Fibroblast of lung (primary cell): ENCODE results near the gene CCNY. TPM values are rescaled to one million over a fixed set of nuclear protein-coding genes. Genes with fewer than 3 reads are reported as not detected.

Source experiments
- DNase-seq, 2 donors: peaks; one replicate each; pipeline versions ENCODE4 v3.0.0 to v3.0.0-alpha.2; 2010; ENCODE audit warnings: low read depth in 2 of 2
- H2AFZ ChIP-seq: 2 replicates; pipeline ENCODE4 v1.5.1; 2012; ENCODE audit warnings: low read length, control low read depth, inconsistent platforms
- H3K27ac ChIP-seq: 2 replicates; pipeline ENCODE4 v1.5.1; 2011; ENCODE audit warnings: low read length, control low read depth; ENCODE audit not compliant: insufficient read depth
- H3K27me3 ChIP-seq: 2 replicates; pipeline ENCODE4 v1.5.1; 2011; ENCODE audit warnings: mild to moderate bottlenecking, low read length; ENCODE audit not compliant: control insufficient read depth, insufficient read depth
- H3K36me3 ChIP-seq: 2 replicates; pipeline ENCODE4 v1.5.1; 2011; ENCODE audit warnings: low read length; ENCODE audit not compliant: control insufficient read depth, insufficient read depth
- H3K4me1 ChIP-seq: 2 replicates; pipeline ENCODE4 v1.5.1; 2011; ENCODE audit warnings: low read length; ENCODE audit not compliant: control insufficient read depth, insufficient read depth; ENCODE audit errors: extremely low read depth
- H3K4me2 ChIP-seq: 2 replicates; pipeline ENCODE4 v1.5.1; 2011; ENCODE audit warnings: low read length, control low read depth; ENCODE audit not compliant: insufficient read depth; ENCODE audit errors: extremely low read depth
- H3K4me3 ChIP-seq, 4 experiments: fragments of 200-600 bp in 1 of 4; sonication (generic) in 1 of 4; replicated peaks in 1 of 4; 2 replicates each; pipeline ENCODE4 v1.5.1; 2011 to 2016; ENCODE audit warnings: low read length in 4 of 4, low read depth in 3 of 4, mild to moderate bottlenecking in 3 of 4, control low read depth in 2 of 4, inconsistent platforms in 1 of 4, mixed read lengths in 1 of 4; ENCODE audit not compliant: insufficient read depth in 1 of 4; ENCODE audit errors: control extremely low read depth in 1 of 4
- H3K79me2 ChIP-seq: 2 replicates; pipeline ENCODE4 v1.5.1; 2012; ENCODE audit warnings: mild to moderate bottlenecking, low read length, inconsistent platforms; ENCODE audit not compliant: control insufficient read depth, insufficient read depth
- H3K9ac ChIP-seq: 2 replicates; pipeline ENCODE4 v1.5.1; 2011; ENCODE audit warnings: mild to moderate bottlenecking, low read length, control low read depth; ENCODE audit not compliant: insufficient read depth
- H3K9me3 ChIP-seq: 2 replicates; pipeline ENCODE4 v1.5.1; 2012; ENCODE audit warnings: low read depth, low read length; ENCODE audit not compliant: control insufficient read depth, insufficient read depth
- H4K20me1 ChIP-seq: 2 replicates; pipeline ENCODE4 v1.5.1; 2011; ENCODE audit warnings: low read length; ENCODE audit not compliant: control insufficient read depth, insufficient read depth; ENCODE audit errors: extremely low read depth
- CTCF ChIP-seq, 2 donors: IDR thresholded peaks in 1 of 2; conservative IDR thresholded peaks in 1 of 2; 1 replicate in 1 of 2; 2 replicates in 1 of 2; pipeline ENCODE4 v1.5.1; 2011 to 2012; ENCODE audit warnings: low read length in 2 of 2, control low read depth in 1 of 2, inconsistent platforms in 1 of 2, low read depth in 1 of 2, mild to moderate bottlenecking in 1 of 2
- EZH2 ChIP-seq: IDR thresholded peaks from 2 replicates; pipeline ENCODE4 v1.5.1; 2012; ENCODE audit warnings: low read length, control low read depth, mild to moderate bottlenecking; ENCODE audit errors: missing control alignments
- polyA plus RNA-seq, 2 donors: library from polyadenylated mRNA; depleted of rRNA in 1 of 2; stranded (reverse) in 1 of 2; unstranded in 1 of 2; fragments of >200 nt; gene quantifications; 2 replicates each; pipeline ENCODE4 v1.2.1, GENCODE V29; 2011 to 2012; ENCODE audit warnings: missing spikeins in 1 of 2
- total RNA-seq: library from RNA; depleted of rRNA; stranded (reverse); fragments of >200 nt; gene quantifications from 2 replicates; pipeline ENCODE4 v1.2.1, GENCODE V29; 2014

CCNY gene
- total and polyA plus RNA-seq, 2 donors (not counting 1 experiment from before 2014, with no cell fraction given) = 34.7 to 66.4 TPM

- Histone ChIP-seq H3K79me2 (no peaks in the 10 kb centered on the region), H3K9me3 (no peaks in the 10 kb centered on the region), H3K36me3 (no peaks in the 10 kb centered on the region), H2AFZ (no peak overlapping the region), H3K27ac (no peak overlapping the region), H3K27me3 (no peaks in the 10 kb centered on the region), H3K9ac (no peak overlapping the region), H3K4me3 (no peak overlapping the region), H3K4me1 (no peaks in the 10 kb centered on the region), H4K20me1 (no peaks in the 10 kb centered on the region), H3K4me2 (no peak overlapping the region)
- TF ChIP-seq CTCF (conservative IDR thresholded peaks at IDR 0.05 in 1 of 2, IDR thresholded peaks at IDR 0.05 in 1 of 2; ENCODE audit: low read depth in 1 of 2, low read length in 2 of 2) (no peak), EZH2 (no peak)
- no peak for DNase-seq
These were observed 184.7 kb downstream of the CCNY start for GRCh38 chr10:35520996-35521395.

DNA sequence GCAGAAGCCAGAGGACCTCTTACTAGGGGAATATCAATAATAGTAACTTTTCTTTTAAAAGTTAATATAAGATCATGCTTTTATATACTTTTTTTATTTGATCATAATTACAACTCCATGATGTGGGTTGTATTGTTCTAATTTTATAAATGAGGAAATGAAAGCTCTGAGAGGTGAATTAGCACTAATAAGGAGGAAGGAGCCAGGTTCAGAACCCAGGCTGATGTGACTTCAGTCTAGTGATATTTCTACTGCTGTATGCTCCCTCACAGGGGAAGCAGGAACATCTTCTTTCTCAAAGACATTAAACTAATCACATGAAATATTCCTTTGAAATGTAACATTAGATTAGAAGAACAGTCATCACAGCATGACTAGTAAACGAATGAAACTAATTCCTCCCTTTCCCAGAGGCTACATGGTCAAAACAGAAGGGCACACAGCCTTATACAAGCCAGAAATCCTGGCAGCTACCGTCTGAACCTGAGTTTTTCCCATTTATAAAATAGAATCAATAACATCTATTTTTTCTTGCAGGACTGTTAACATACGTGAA, 187.4 kb downstream of the CCNY start:
- Histone ChIP-seq H3K36me3 (no peaks in the 10 kb centered on the region), H3K9me3 (no peaks in the 10 kb centered on the region), H2AFZ (no peak overlapping the region), H3K4me1 (no peaks in the 10 kb centered on the region), H3K9ac (no peak overlapping the region), H4K20me1 (no peaks in the 10 kb centered on the region), H3K79me2 (no peaks in the 10 kb centered on the region), H3K4me3 (no peak overlapping the region), H3K4me2 (no peak overlapping the region), H3K27me3 (no peaks in the 10 kb centered on the region), H3K27ac (no peak overlapping the region)
- TF ChIP-seq CTCF (conservative IDR thresholded peaks at IDR 0.05 in 1 of 2, IDR thresholded peaks at IDR 0.05 in 1 of 2; ENCODE audit: low read depth in 1 of 2, low read length in 2 of 2) (no peak), EZH2 (no peak)
- no peak for DNase-seq

- TF ChIP-seq EZH2 (no peak), CTCF (conservative IDR thresholded peaks at IDR 0.05 in 1 of 2, IDR thresholded peaks at IDR 0.05 in 1 of 2; ENCODE audit: low read depth in 1 of 2, low read length in 2 of 2) (no peak)
- Histone ChIP-seq H2AFZ (no peak overlapping the region), H3K79me2 (no peaks in the 10 kb centered on the region), H3K4me1 (no peaks in the 10 kb centered on the region), H3K4me2 (no peak overlapping the region), H3K36me3 (peaks cover 2% of the 10 kb centered on the region), H4K20me1 (no peaks in the 10 kb centered on the region), H3K9ac (no peak overlapping the region), H3K4me3 (no peak overlapping the region), H3K27me3 (no peaks in the 10 kb centered on the region), H3K27ac (no peak overlapping the region), H3K9me3 (no peaks in the 10 kb centered on the region)
- DNase-seq = no peak
These were observed 190.4 kb downstream of the CCNY start for GRCh38 chr10:35526746-35527145.
